Caco-2 (cell line): Measurements from ENCODE around the gene PKM. TPM values are rescaled to one million over a fixed set of nuclear protein-coding genes. Genes with fewer than 3 reads are reported as not detected.
A peak's percentile ranks its signal among the peaks of the same experiment; 100 is the strongest.

Experiments used
- BruUV-seq: library from RNA; stranded (reverse); fragments of 400-500 nt; replicated peaks from 2 replicates; lab custom pipeline; 2021; lab: Mats Ljungman, UMichigan
- CTCF ChIA-PET: fragments of 300-600 bp; sonication (Branson Sonifier 250); formaldehyde crosslinking; loops from one replicate; lab custom pipeline; 2022; ENCODE audit warnings: antibody characterized with exemption; lab: Charles Lee
- POLR2A ChIA-PET: fragments of 300-600 bp; sonication (Branson Sonifier 250); formaldehyde crosslinking; loops from one replicate; lab custom pipeline; 2022; ENCODE audit warnings: antibody characterized with exemption; lab: Charles Lee
- DNase-seq, 2 experiments: peaks; one replicate each; pipeline versions ENCODE4 v3.0.0 to v3.0.0-alpha.2; 2020 to 2022
- H3K27me3 ChIP-seq: replicated peaks from 2 replicates; pipeline ENCODE4 v1.6.0; 2011; ENCODE audit warnings: low read length; ENCODE audit not compliant: control insufficient read depth, insufficient read depth
- H3K36me3 ChIP-seq: 2 replicates; pipeline ENCODE4 v1.5.1; 2011; ENCODE audit warnings: low read length; ENCODE audit not compliant: control insufficient read depth, insufficient read depth
- H3K4me1 ChIP-seq: fragments of 250-450 bp; sonication (Bioruptor Pico); 2 replicates; pipeline ENCODE4 v1.5.1; 2020; ENCODE audit warnings: mild to moderate bottlenecking
- H3K4me3 ChIP-seq: 2 replicates; pipeline ENCODE4 v1.5.1; 2011; ENCODE audit warnings: low read depth, mild to moderate bottlenecking, control low read depth, low read length
- H3K9me3 ChIP-seq: fragments of 250-450 bp; sonication (Bioruptor Pico); 2 replicates; pipeline ENCODE4 v1.5.1; 2020; ENCODE audit warnings: mild to moderate bottlenecking, moderate library complexity
- H3K27ac Mint-ChIP-seq: one replicate; pipeline ENCODE4 v1.8.0; 2022; ENCODE audit warnings: mixed read lengths; ENCODE audit not compliant: unreplicated experiment
- H3K27me3 Mint-ChIP-seq: one replicate; pipeline ENCODE4 v1.8.0; 2022; ENCODE audit warnings: mixed read lengths; ENCODE audit not compliant: insufficient read depth, unreplicated experiment
- H3K36me3 Mint-ChIP-seq: one replicate; pipeline ENCODE4 v1.8.0; 2022; ENCODE audit warnings: mild to moderate bottlenecking, mixed read lengths; ENCODE audit not compliant: insufficient read depth, unreplicated experiment
- H3K4me1 Mint-ChIP-seq: one replicate; pipeline ENCODE4 v1.8.0; 2022; ENCODE audit warnings: low read depth, mixed read lengths; ENCODE audit not compliant: unreplicated experiment
- H3K4me3 Mint-ChIP-seq: one replicate; pipeline ENCODE4 v1.8.0; 2022; ENCODE audit warnings: mild to moderate bottlenecking, moderate library complexity, mixed read lengths; ENCODE audit not compliant: unreplicated experiment
- H3K9me3 Mint-ChIP-seq: one replicate; pipeline ENCODE4 v1.8.0; 2022; ENCODE audit warnings: mixed read lengths; ENCODE audit not compliant: unreplicated experiment
- intact Hi-C: fragments of 100-400 bp; cut with micrococcal nuclease; formaldehyde crosslinking; loops from one replicate; pipeline ENCODE4 v1.10.0; 2022; ENCODE audit not compliant: unreplicated experiment
- total RNA-seq: library from RNA; stranded (reverse); gene quantifications from 2 replicates; pipeline ENCODE4 v1.2.3, GENCODE V29; 2022
- TF ChIP-seq, protein P1 (sequence below), 2 experiments: fragments of 200-600 bp in 1 of 2; IDR thresholded peaks; 1 replicate in 1 of 2; 2 replicates in 1 of 2; pipeline versions ENCODE4 v1.5.1 to v1.8.0; 2011 to 2022; ENCODE audit warnings: antibody characterized with exemption in 1 of 2, control low read depth in 1 of 2, inconsistent platforms in 1 of 2, low read depth in 1 of 2, low read length in 1 of 2, mild to moderate bottlenecking in 1 of 2, moderate library complexity in 1 of 2; ENCODE audit not compliant: insufficient read depth in 1 of 2, severe bottlenecking in 1 of 2, unreplicated experiment in 1 of 2

Gene PKM
- total RNA-seq, 1 experiment from 2014 or later, result 733 TPM

DNA sequence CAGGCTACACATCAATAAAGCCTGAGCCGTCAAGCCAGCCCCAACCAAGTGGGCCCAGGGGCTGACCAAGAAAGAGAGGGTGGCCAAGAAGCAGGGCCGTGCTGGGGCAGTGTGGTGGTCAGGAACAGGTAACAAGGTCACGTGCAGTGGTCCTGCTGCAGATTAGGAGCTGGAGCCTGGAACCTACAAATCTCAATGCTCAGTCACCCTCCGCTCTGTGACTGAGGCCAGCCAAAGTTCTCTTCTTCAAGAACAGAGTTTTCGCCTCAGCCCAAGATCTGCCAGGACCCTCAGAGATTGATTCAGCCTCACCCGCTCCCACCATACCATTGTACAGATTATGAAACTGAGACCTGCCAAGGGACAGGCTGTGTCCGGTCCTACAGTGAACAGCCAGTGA is 60.3 kb downstream of the PKM start:
- intact Hi-C loops, result no loop called here
- Histone ChIP-seq H3K4me3 (no peak overlapping the region), H3K9me3 (no peaks in the 10 kb centered on the region), H3K4me1 (peaks cover 40% of the 10 kb centered on the region), H3K36me3 (no peaks in the 10 kb centered on the region), H3K27me3 (no peaks in the 10 kb centered on the region)
- POLR2A ChIA-PET, result no interaction called here
- no peak for DNase-seq
- no peak overlapping the region for H3K4me3 Mint-ChIP-seq
- no peak overlapping the region for H3K27ac Mint-ChIP-seq
- no peaks in the 10 kb centered on the region for H3K9me3 Mint-ChIP-seq
- no TSS peak for BruUV-seq
- peaks cover 16% of the 10 kb centered on the region for H3K4me1 Mint-ChIP-seq
- peaks cover 9% of the 10 kb centered on the region for H3K36me3 Mint-ChIP-seq
- TF ChIP-seq, protein P1, sequence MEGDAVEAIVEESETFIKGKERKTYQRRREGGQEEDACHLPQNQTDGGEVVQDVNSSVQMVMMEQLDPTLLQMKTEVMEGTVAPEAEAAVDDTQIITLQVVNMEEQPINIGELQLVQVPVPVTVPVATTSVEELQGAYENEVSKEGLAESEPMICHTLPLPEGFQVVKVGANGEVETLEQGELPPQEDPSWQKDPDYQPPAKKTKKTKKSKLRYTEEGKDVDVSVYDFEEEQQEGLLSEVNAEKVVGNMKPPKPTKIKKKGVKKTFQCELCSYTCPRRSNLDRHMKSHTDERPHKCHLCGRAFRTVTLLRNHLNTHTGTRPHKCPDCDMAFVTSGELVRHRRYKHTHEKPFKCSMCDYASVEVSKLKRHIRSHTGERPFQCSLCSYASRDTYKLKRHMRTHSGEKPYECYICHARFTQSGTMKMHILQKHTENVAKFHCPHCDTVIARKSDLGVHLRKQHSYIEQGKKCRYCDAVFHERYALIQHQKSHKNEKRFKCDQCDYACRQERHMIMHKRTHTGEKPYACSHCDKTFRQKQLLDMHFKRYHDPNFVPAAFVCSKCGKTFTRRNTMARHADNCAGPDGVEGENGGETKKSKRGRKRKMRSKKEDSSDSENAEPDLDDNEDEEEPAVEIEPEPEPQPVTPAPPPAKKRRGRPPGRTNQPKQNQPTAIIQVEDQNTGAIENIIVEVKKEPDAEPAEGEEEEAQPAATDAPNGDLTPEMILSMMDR (IDR thresholded peaks at IDR 0.05; ENCODE audit: insufficient read depth in 1 of 2, low read depth in 1 of 2, low read length in 1 of 2, severe bottlenecking in 1 of 2, unreplicated experiment in 1 of 2), result no peak
- H3K27me3 Mint-ChIP-seq, result no peaks in the 10 kb centered on the region
- CTCF ChIA-PET, result no interaction called here

DNA sequence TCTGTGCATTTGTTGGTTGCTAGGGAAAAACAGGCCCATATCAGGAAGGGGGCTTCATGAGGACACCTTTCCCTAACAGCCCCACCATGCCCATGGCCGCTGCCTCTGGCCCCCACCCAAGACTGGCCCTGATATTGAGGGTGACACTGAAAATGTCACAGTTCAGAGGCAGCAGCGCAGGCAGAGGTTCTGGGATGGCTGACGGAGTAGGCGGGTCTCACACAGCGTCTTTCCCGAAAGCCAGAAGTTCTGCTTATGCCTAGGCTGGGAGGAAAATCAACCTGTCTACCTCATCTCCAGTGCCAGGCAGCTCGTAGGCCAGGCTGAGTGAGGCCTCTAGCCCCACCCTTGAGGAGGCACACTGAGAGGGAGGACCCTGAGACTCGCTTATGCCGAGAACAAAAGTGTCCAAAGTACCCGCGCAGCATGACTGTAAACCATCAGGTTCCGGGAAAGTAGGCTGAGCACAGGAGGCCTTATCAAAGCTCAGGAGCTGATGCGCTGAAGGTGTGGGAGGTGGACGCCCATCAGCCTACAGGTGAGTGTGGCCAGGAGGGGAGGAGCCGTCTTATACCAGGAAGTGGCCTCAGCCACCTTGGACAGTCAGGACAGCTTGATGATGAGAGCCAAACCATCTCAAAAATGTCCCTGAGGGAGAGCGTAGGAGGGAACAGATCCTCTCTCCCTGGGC is 60.9 kb downstream of the PKM start:
- peaks cover 10% of the 10 kb centered on the region for H3K4me1 Mint-ChIP-seq
- H3K36me3 ChIP-seq, result no peaks in the 10 kb centered on the region
- TF ChIP-seq, protein P1 (IDR thresholded peaks at IDR 0.05; ENCODE audit: insufficient read depth in 1 of 2, low read depth in 1 of 2, low read length in 1 of 2, severe bottlenecking in 1 of 2, unreplicated experiment in 1 of 2), result no peak
- CTCF ChIA-PET, result no interaction called here
- H3K9me3 Mint-ChIP-seq, result no peaks in the 10 kb centered on the region
- no peak overlapping the region for H3K4me3 Mint-ChIP-seq
- peaks cover 9% of the 10 kb centered on the region for H3K36me3 Mint-ChIP-seq
- H3K9me3 ChIP-seq, result no peaks in the 10 kb centered on the region
- POLR2A ChIA-PET, result no interaction called here
- no peak overlapping the region for H3K4me3 ChIP-seq
- H3K27me3 ChIP-seq, result no peaks in the 10 kb centered on the region
- H3K27ac Mint-ChIP-seq, result no peak overlapping the region
- H3K4me1 ChIP-seq, result peaks cover 40% of the 10 kb centered on the region
- no peaks in the 10 kb centered on the region for H3K27me3 Mint-ChIP-seq
- no TSS peak for BruUV-seq
- intact Hi-C loops, result no loop called here
- DNase-seq, result peak in 1 of 2 experiments; percentile 78

DNA sequence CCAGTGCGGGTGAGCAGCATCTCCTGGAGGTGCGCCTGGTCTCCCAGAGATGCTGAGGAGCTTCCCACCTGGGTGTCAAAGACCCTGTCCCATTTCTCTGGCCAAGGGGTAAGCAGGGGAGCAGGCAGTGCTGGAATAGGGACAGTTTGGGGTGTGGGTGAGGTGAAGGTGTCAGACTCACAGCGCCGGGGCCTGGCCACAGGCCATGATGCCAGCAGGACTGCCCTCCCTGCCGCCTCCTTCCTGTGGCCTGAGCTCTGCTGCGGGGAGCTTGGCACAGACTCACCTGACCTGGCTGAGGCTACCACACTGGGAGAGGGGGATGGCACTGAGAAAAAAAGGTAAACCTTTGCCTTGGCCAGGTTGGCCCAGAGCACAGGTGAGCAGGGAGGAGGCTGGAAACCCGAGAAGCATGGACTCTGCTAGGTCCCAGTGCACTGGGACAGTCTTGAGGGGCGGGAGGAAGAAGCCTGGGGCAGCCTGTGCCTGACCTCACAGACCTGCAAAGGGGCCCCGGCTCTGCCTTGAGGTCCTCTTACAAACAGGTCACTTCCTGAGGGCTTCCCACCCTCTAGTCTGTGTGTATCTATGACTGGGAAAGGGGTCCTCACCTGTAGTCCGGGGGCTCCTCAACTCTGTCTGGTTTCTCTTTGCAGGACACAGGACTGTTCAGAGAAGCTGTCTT is 61.6 kb downstream of the PKM start:
- BruUV-seq, result no TSS peak
- Histone ChIP-seq H3K4me3 (no peak overlapping the region), H3K4me1 (peaks cover 40% of the 10 kb centered on the region), H3K36me3 (no peaks in the 10 kb centered on the region), H3K9me3 (no peaks in the 10 kb centered on the region), H3K27me3 (no peaks in the 10 kb centered on the region)
- CTCF ChIA-PET, result no interaction called here
- Mint-ChIP-seq H3K4me3 (peak overlapping the region; percentile 48), H3K36me3 (peaks cover 9% of the 10 kb centered on the region), H3K27me3 (no peaks in the 10 kb centered on the region), H3K27ac (no peak overlapping the region), H3K4me1 (peaks cover 8% of the 10 kb centered on the region), H3K9me3 (no peaks in the 10 kb centered on the region)
- POLR2A ChIA-PET, result no interaction called here
- TF ChIP-seq, protein P1 (IDR thresholded peaks at IDR 0.05; ENCODE audit: insufficient read depth in 1 of 2, low read depth in 1 of 2, low read length in 1 of 2, severe bottlenecking in 1 of 2, unreplicated experiment in 1 of 2), result no peak
- no peak for DNase-seq
- intact Hi-C loops, result no loop called here
